ENCODE results near the gene SNX5. TPM values are rescaled to one million over a fixed set of nuclear protein-coding genes. Genes with fewer than 3 reads are reported as not detected.

SNX5 gene
- total and polyA plus RNA-seq, 9 of the 15 experiments (the other 6 are each of a cell fraction or from before 2014, with no cell fraction given) = 53.5 to 276 (median 160) TPM

GRCh38 chr20:17902531-17903083 is 66.0 kb downstream of the SNX5 start:
- no peaks in the 10 kb centered on the region for H3K36me3 ChIP-seq (ENCODE audit: control insufficient read depth, insufficient read depth, low read length)
- no peaks in the 10 kb centered on the region for H3K9me3 ChIP-seq (replicated peaks; ENCODE audit: control insufficient read depth, insufficient read depth, low read depth, low read length)
- CTCF ChIA-PET (ENCODE audit: low intra/inter-chr PET ratio) = no interaction called here
- DNase-seq (ENCODE audit: extremely low read depth in 1 of 4, low spot score in 3 of 4) (no peak), FAIRE-seq (no peak), ATAC-seq (no peak)
- POLR2A ChIA-PET = interaction anchor here (0.6 to 0.7 kb wide), 2 partner anchors 8 to 74 kb away, joined by 3 to 5 read pairs; no protein-coding TSS in a partner anchor
- no TSS peak for BruUV-seq (replicated peaks)
- TF ChIP-seq PHTF2 (CRISPR knock-in tag; IDR thresholded peaks at IDR 0.05) (no peak), YY1 (IDR thresholded peaks at IDR 0.05; ENCODE audit: borderline replicate concordance in 1 of 3, control insufficient read depth in 1 of 3, extremely low read depth in 1 of 3, insufficient read depth in 3 of 3, insufficient read length in 1 of 3, insufficient replicate concordance in 2 of 3, low read depth in 1 of 3, low read length in 2 of 3) (no peak), ESRRA (IDR thresholded peaks at IDR 0.05; ENCODE audit: borderline replicate concordance, low read depth) (no peak), USF2 (CRISPR knock-in tag; IDR thresholded peaks at IDR 0.05) (no peak), ZFP1 (CRISPR knock-in tag; IDR thresholded peaks at IDR 0.05) (no peak), CREB3 (tag; conservative IDR thresholded peaks at IDR 0.05; ENCODE audit: low read depth) (no peak), E2F1 (CRISPR knock-in tag; IDR thresholded peaks at IDR 0.05) (no peak), PTRF (tag; IDR thresholded peaks at IDR 0.05) (no peak), SMAD2 (IDR thresholded peaks at IDR 0.05; ENCODE audit: low read depth, low read length) (no peak), ZNF707 (CRISPR knock-in tag; conservative IDR thresholded peaks at IDR 0.05) (no peak), ZBTB17 (CRISPR knock-in tag; IDR thresholded peaks at IDR 0.05) (no peak), HBP1 (CRISPR knock-in tag; IDR thresholded peaks at IDR 0.05) (no peak), ZNF184 (CRISPR knock-in tag; IDR thresholded peaks at IDR 0.05) (no peak), E2F5 (CRISPR knock-in tag; IDR thresholded peaks at IDR 0.05) (no peak), MITF (IDR thresholded peaks at IDR 0.05) (no peak)
- no peak overlapping the region for H3K27ac ChIP-seq (ENCODE audit: extremely low read depth, low read depth, low read length)
- no peaks in the 10 kb centered on the region for H4K20me1 ChIP-seq (replicated peaks; ENCODE audit: control insufficient read depth, insufficient read depth, low read length)
- no peaks in the 10 kb centered on the region for H3K79me2 ChIP-seq (ENCODE audit: control insufficient read depth, insufficient read depth, low read length)
- 0 out of 5 replicates have a peak, but pooled peaks cover 0 to 5% of the 10 kb centered on the region in 2 experiments for H3K27me3 ChIP-seq (ENCODE audit: control insufficient read depth in 2 of 2, insufficient read depth in 2 of 2, low read length in 2 of 2)
- no peaks in the 10 kb centered on the region for H3K9me1 ChIP-seq (ENCODE audit: control insufficient read depth, insufficient read depth, low read length)
- H3K9ac ChIP-seq (ENCODE audit: insufficient read depth in 1 of 2, low read depth in 2 of 2, low read length in 2 of 2) = no peak overlapping the region
- WGBS (ENCODE audit: insufficient coverage, low coverage, missing lambda C conversion rate) = 19% methylated on average over 4 of the region's 4 CpGs
- in situ Hi-C loops (cut with MboI) = no loop called here
- no peak overlapping the region for H2AFZ ChIP-seq (ENCODE audit: low read depth, low read length)
- no peak overlapping the region for H3K4me2 ChIP-seq (ENCODE audit: insufficient read depth, low read length)
- no peaks in the 10 kb centered on the region for H3K4me1 ChIP-seq (replicated peaks in 1 of 2; ENCODE audit: control insufficient read depth in 2 of 2, insufficient read depth in 2 of 2, low read length in 2 of 2)
- intact Hi-C loops (cut with micrococcal nuclease) = no loop called here
- no peak overlapping the region for H3K4me3 ChIP-seq

Data from K562 (cell line).